Daoy (cell line): Measurements from ENCODE around the gene DMWD. TPM values are rescaled to one million over a fixed set of nuclear protein-coding genes. Genes with fewer than 3 reads are reported as not detected.
A peak's percentile ranks its signal among the peaks of the same experiment; 100 is the strongest.

Experiments
- DNase-seq: peaks from one replicate; pipeline ENCODE4 v3.0.0-alpha.2; 2015; ENCODE audit warnings: low read depth
- total RNA-seq: library from RNA; depleted of rRNA; stranded (reverse); fragments of >200 nt; shearing (Covaris generic); gene quantifications from 2 replicates; pipeline ENCODE4 v1.2.3, GENCODE V29; 2014; rRNA removed

The DMWD gene
- total RNA-seq: 16.7 and 22.1 TPM in 2 replicates

DNA sequence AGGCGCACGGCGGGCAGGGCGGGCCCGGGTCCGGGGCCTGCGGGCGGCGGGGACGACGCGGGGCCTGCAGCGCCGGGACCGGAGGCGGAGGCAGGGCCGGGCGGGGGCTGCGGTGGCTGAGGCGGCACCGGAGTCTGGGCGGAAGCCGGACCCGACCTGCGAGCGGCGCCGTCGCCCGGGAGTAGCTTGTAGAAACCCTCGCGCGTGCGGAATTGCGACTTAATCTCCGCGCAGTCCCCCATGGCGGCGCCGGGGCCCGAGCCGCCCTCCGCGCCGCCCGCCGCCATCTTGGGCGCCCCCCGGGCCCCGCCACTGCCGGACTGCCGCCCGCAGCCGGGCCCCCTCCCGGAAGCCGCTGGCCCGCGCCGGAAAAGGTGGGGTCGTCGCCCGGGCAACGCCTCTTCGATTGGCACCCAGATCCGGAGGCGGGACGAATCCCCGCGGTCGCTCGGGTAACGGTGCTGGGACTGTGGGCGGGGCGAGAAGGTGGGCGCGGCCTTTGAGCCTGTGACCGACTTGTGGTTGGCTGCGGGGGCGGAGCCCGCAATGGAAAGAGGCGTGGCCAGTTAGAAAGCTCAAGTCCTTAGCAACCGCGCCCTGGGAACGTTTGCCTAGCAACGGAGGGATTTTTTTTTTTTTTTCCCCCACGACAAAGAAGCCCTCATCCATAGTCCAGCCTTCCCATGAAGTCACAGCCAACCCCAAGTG is at the start of gene DMWD:
DMWD (minus strand) TSS at position 376 of the 708 bp plus-strand sequence; CDS start at position 287, 89 bp downstream.
- peak; percentile 100 for DNase-seq

DNA sequence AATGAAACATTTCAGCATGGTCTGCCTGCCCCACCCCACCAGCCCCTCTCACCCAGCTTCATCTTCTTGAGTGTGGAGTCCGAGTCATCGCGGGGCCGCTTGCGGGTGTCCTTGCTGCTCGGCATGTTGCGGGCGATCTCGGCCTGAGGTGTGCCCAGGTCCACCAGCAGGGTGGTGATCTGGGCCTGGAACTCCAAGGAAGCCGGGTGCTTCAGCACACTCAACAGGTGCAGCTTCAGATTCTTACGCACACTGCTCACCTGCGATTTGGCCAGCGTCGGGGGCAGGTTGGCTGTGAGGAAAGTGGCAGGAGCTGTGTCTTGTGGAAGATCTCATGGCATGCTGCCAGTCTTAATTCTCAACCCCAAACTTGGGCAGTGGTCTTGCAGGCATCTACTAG is 49.6 kb upstream of the DMWD start:
- no peak for DNase-seq

DNA sequence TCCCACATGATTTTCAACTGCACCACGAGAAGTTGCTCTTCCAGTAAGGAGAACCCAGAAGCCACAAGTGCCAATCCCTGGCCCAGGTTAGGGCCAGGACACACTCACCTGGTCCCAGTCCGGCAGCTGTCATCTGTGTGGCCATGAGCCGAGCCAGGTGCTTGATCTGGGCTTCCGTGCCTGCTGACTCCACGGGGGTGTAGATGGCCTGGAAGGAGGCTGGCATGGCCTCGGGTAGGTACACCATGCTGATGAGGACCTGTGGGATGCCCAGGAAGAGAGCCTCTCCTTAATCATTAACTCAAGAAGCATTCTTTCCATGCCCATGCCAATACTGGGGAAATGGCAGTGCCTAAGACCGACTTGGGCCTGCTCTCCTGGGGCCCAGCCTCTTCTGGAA is 42.3 kb upstream of the DMWD start:
- no peak for DNase-seq

- DNase-seq: no peak
Measured at GRCh38 chr19:45828945-45829344, 36.3 kb upstream of the DMWD start.

DNA sequence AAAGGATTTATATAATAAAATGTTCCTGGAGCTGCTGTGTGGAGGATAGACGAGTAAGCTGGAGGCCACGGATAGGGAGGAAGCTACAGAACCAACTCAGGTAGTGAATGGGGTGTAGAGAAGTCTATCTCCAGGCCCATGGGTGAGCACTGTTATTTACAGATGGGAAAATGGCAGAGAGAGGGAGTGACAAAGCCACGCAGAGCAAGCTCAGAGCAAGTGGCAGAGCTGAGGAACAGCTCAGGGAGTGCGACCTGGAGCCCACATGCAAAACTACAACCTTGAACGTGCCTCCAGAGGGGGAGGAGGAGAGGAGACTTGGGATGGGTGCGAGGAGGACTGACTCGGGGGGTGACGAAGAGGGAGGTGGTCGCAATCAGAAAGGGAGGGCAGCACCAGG is 35.9 kb upstream of the DMWD start:
- DNase-seq: no peak

GRCh38 chr19:45827459-45828093 is 34.9 kb upstream of the DMWD start:
- DNase-seq: no peak

GRCh38 chr19:45826934-45827333 is 34.3 kb upstream of the DMWD start:
- DNase-seq: no peak

DNA sequence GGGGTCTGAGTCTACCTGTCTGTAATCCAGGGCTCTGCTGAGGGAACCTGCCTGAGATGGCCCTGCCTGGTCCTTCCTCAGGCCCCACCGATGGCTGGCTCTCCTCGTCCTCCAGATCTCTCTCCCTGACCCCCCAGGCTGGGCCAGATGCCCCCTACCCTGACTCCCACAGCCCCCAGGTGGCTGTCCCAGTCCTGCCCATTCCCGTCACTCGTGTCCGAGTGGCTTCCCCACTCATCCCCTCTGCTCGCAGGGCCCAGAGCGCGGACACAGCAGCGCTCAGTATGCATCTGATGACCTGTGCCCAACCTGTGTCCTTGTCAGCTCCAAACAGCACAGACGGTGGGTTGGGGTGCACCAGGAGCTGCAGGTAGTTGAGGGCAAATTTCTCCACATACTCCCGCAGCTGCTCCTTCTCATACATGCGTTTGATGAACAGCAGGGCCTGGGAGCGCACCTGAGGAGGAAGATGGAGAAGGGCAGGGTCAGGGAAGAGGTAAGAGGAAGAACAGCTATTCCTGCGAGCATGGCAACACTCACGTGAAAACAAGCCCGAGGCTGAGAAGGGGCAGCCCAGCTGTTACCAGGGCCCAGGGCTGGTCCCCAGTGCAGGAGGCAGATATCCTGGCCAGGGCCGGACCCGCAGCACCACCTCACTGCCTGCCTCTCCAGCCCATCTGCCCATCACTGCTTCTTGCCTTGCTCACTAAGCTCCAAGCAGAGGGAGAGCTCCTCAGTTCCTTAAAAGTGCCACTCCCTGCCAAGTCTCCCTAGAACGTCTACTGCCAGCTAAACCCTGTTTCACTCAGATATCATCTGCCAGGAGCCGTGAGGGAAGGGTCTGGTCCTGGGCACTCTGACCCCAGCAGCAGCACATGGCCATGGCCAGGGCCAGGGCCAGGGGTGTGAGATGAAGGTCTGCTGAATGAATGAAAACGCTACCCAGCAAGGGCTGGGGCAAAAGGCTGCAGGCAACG is 33.6 kb upstream of the DMWD start:
- no peak for DNase-seq

GRCh38 chr19:45825263-45825605 is 32.6 kb upstream of the DMWD start:
- no peak for DNase-seq

DNA sequence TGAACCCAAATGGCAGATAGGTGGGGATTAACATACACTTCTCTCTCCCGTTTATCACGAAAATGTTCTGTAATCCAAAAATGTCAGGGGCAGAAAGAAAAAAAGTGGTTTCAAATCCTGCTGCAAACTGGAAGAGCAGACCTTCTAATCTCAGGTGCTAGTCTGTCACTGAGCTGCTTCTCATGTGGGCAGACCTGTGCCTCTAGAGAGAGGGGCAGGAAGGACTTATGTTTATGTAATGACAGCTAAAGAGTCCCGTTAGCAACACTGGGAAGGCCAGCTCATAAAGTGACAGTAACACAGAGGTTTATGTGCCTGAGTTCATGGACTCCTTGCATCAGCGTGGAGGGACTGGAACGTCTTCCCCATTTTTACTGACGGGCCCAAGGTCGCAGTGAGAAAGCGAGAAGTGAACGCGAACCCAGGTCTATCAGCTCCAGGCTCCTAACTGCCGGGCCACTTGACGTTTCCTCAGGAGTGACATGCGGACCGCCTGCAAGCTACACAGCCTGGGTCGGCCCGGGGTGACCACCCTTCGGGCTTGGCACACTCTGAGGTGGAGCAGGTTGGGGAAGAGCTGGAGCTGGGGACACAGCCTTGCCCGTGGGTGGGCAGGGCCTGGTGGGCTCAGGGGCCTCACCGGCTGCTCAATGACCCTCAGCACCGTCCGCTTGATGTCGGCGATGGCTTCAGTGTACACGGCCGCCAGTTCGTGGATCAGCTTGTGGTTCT is 32.1 kb upstream of the DMWD start:
- DNase-seq: no peak

DNA sequence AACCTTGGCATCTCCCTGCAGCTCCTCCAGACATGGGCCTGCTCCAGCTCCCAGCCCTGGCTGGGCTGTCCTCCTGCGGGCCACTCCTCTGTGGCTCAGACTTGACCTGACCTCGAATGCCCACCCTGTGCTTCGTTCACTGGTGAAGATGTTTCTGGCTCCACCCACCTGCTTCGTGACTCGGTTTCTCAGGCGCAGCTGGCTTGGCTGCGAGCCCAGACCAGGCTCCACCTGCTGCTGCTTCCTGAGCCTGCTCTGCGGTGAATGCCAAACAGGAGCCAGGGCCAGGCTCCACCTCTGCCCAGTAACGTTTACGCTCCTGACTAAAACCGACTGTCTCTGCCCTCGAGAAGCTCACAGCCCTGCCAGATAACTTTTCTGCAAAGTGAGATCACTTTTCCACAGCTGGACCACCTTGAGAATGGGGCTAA is 31.4 kb upstream of the DMWD start:
- DNase-seq: no peak

GRCh38 chr19:45823182-45823581 is 30.5 kb upstream of the DMWD start:
- no peak for DNase-seq

GRCh38 chr19:45822716-45823115 is 30.1 kb upstream of the DMWD start:
- no peak for DNase-seq

- no peak for DNase-seq
Measured at GRCh38 chr19:45821570-45821969, 28.9 kb upstream of the DMWD start.

GRCh38 chr19:45821103-45821521 is 28.5 kb upstream of the DMWD start:
- DNase-seq: no peak

GRCh38 chr19:45820413-45821102 is 27.9 kb upstream of the DMWD start:
- no peak for DNase-seq

DNA sequence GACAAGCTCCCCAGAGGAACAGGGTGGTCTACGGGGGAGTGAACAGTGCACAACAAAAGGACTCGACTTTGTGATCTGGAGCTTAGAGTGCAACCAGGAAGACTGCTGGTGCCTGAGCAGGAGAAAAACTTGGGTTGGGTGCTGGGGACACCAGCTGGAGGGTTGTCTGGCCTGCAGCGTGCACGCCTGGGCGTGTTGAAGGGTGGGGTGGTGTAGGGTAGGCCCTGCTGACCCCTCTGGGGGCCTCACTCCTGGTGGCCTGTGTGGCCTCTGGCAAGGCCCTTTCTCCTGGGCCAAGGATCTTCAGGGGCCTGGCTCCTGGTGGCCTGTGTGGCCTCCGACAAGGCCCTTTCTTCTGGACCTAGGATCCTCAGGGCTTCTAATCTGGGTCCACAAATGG is 27.1 kb upstream of the DMWD start:
- no peak for DNase-seq

DNA sequence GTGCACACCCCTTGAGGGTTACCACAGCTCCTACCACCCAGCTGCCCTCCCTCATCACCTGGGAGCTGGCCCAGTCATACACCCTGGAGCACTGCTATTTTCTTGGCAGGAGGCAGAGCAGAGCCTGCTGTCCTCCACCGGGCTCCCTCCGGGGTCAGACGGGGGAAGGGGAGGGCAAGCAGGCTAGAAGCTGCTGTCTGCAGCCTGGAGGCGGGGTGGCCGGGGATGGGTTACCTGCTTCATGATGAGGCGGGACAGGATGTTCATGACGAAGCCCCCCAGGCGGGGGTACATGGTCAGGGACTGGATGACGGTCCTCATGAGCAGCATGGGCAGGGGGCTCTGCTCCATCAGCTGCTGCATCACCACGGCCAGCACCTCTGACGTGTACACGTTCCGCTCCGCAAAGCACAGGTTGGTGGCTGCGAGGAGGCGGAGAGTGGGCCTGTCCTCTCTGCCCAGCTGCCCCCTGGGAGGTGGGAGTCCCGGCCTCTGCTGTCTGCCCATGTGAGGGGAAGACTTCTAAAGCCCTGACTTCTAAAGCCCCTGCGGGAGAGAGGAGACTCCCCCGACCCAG is 25.2 kb upstream of the DMWD start:
- peak; percentile 36 for DNase-seq

DNA sequence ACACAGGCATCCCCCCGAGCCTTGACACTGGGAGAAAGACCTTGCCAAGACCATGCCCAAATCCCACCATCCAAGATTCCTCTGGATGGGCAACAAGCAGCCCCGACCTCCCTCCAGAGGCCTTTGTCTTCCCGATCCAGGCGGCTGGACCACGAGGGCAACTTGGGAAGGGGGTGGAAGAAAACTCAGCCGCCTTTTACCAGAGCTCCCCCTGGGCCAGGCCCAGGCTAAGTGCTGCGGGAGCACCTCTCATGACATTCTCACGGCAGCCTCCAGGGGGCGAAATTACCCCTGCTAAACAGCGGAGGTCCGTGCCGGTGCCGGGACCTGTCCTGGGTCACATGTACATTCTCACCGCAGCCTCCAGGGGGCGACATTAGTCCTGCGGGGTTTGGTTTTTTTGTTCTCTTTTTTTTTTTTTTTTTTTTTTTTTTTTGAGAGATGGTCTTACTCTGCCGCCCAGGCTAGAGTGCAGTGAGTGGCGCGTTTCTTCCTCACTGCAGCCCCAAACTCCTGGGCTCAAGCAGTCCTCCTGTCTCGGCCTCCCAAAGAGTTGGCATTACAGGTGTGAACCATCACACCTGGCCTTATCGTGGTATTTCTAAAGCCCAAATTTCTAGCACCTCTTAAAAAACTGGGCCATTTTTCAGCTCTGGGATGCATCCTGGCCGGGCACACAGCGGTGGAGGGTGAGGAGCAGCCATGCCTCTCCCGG is 24.5 kb upstream of the DMWD start:
- peak; percentile 95 for DNase-seq
